Stimulated activated effector memory CD8-positive, alpha-beta T cell treated with anti-CD3 and anti-CD28 coated beads, Interleukin-12 subunit alpha, Interleukin-12 subunit beta, amount 100 ng/mL, for 72 hours (primary cell): ENCODE results near the gene RBM7.

Experiments
- ATAC-seq: fragments of 150-1000 bp; cut with Tn5 transposase; 2 replicates; pipeline ENCODE4 v1.10.0; 2021
- DNase-seq, 2 donors: peaks; one replicate each; pipeline ENCODE4 v3.0.0; 2021 to 2022; ENCODE audit warnings: low spot score in 2 of 2
- H3K27ac Mint-ChIP-seq: one replicate; pipeline ENCODE4 v1.8.0; 2022; ENCODE audit warnings: mild to moderate bottlenecking, mixed read lengths
- H3K36me3 Mint-ChIP-seq: one replicate; pipeline ENCODE4 v1.8.0; 2022; ENCODE audit warnings: mild to moderate bottlenecking, mixed read lengths
- H3K4me1 Mint-ChIP-seq: one replicate; pipeline ENCODE4 v1.8.0; 2022; ENCODE audit warnings: mixed read lengths
- H3K4me3 Mint-ChIP-seq: one replicate; pipeline ENCODE4 v1.8.0; 2022; ENCODE audit warnings: mild to moderate bottlenecking, mixed read lengths
- H3K9me3 Mint-ChIP-seq: one replicate; pipeline ENCODE4 v1.8.0; 2022; ENCODE audit warnings: mixed read lengths

The RBM7 gene

DNA sequence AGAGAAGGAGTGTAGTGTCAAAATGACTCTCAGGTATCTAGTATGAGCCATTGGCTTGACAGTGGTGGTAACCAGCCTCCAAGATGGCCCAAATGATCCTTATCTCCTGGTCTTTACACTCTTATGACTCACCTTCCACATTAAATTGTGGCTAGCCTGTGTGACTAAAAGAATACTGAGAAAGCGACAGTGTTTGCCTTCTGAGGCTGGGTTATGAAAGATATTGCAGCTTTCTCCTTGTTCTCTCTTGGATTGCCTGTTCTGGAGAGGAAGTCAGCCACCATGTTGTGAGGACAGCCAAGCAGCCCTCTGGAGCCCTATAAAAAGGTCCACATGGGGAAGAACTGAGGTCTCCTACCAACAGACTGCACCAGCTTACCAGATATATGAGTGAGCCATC, 16.0 kb upstream of the RBM7 start:
- ATAC-seq: peak; percentile 79
- no peaks in the 10 kb centered on the region for H3K4me1 Mint-ChIP-seq
- H3K27ac Mint-ChIP-seq: no peak overlapping the region
- no peaks in the 10 kb centered on the region for H3K36me3 Mint-ChIP-seq
- no peak for DNase-seq
- no peak overlapping the region for H3K4me3 Mint-ChIP-seq
- no peaks in the 10 kb centered on the region for H3K9me3 Mint-ChIP-seq

- Mint-ChIP-seq H3K9me3 (no peaks in the 10 kb centered on the region), H3K36me3 (no peaks in the 10 kb centered on the region), H3K4me1 (no peaks in the 10 kb centered on the region), H3K4me3 (no peak overlapping the region), H3K27ac (no peak overlapping the region)
- ATAC-seq (no peak), DNase-seq (no peak)
Observed at GRCh38 chr11:114386131-114386530, 14.3 kb upstream of the RBM7 start.

DNA sequence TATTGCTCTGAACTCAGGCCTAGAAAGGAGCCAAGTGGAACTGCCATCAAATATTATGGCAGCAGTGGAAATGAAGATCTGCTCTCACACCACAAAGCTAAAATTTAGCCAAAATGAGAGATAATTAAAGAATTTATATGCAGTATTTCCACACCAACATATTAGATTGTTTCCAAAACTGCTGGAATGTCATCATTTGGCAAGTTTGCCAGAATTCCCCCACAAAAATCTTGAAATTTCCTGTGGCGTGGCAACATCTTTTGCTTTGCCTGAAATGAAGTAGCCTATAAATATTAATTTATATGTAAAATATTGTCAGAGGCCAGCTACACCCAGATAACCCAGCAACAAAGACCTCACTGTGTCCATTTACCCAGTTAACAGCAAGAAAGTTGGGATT, 13.9 kb upstream of the RBM7 start:
- H3K4me3 Mint-ChIP-seq: no peak overlapping the region
- no peaks in the 10 kb centered on the region for H3K9me3 Mint-ChIP-seq
- DNase-seq (no peak), ATAC-seq (no peak)
- H3K4me1 Mint-ChIP-seq: no peaks in the 10 kb centered on the region
- no peaks in the 10 kb centered on the region for H3K36me3 Mint-ChIP-seq
- no peak overlapping the region for H3K27ac Mint-ChIP-seq

GRCh38 chr11:114392735-114393667, 7.5 kb upstream of the RBM7 start:
- DNase-seq (no peak), ATAC-seq (no peak)
- H3K27ac Mint-ChIP-seq: no peak overlapping the region
- H3K4me1 Mint-ChIP-seq: peaks cover 5% of the 10 kb centered on the region
- H3K9me3 Mint-ChIP-seq: no peaks in the 10 kb centered on the region
- H3K4me3 Mint-ChIP-seq: no peak overlapping the region
- H3K36me3 Mint-ChIP-seq: no peaks in the 10 kb centered on the region

- DNase-seq: no peak
- Mint-ChIP-seq H3K9me3 (no peaks in the 10 kb centered on the region), H3K4me3 (no peak overlapping the region), H3K36me3 (peaks cover 9% of the 10 kb centered on the region), H3K4me1 (peaks cover 19% of the 10 kb centered on the region), H3K27ac (no peak overlapping the region)
- no peak for ATAC-seq
Observed at GRCh38 chr11:114395736-114396135, 4.7 kb upstream of the RBM7 start.

DNA sequence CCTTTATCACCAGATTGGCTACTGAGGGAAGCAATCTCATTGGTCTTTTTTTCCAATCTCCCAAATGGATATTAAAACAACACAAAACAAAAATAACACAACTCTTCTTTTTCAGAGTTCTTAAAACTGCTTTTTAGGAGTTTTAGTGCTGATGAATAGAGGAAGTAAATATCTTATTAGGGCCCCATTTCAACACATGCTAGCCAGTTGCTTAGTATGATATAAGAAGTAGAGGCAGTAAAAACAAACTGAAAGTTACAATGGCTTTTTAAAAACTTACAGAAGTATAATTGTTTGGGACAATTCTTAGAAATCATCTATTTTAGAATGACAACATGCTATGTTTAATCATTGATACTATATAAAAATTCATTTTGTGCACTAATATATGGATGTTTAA, 3.5 kb upstream of the RBM7 start:
- Mint-ChIP-seq H3K36me3 (peaks cover 18% of the 10 kb centered on the region), H3K9me3 (no peaks in the 10 kb centered on the region), H3K27ac (no peak overlapping the region), H3K4me3 (no peak overlapping the region), H3K4me1 (peaks cover 19% of the 10 kb centered on the region)
- DNase-seq: no peak
- ATAC-seq: no peak

GRCh38 chr11:114397349-114397982, 3.0 kb upstream of the RBM7 start:
- Mint-ChIP-seq H3K4me1 (peaks cover 19% of the 10 kb centered on the region), H3K9me3 (no peaks in the 10 kb centered on the region), H3K36me3 (peaks cover 24% of the 10 kb centered on the region), H3K27ac (no peak overlapping the region), H3K4me3 (no peak overlapping the region)
- ATAC-seq: no peak
- DNase-seq: no peak

DNA sequence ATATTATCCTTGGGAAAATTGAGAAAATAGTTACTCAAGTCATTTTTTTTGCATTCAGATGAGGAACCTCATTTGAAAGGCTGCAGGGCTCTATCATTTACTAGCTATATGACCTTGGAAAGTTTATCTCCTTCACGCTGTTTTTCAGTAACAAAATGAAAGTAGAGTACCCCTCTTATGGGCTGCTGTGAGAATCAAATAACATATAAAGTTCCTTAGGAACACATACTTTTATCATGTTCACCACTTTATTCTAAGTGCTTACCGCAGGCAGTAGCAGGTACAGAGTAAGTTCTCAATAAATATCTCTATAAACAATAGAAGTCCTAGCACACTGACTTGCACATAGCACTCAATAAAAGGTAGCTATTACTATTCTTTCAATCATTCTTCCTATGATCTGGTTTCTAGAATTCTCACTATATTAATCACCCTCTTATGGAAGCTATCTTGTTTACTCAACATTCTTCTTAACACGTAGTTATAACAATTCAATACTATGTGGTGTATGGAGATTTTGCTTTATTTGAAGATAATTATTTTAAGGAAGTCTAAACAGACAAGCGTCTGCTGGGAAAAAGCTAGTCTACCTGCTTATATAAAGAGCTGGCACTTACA, 2.1 kb upstream of the RBM7 start:
- Mint-ChIP-seq H3K27ac (peak overlapping the region; percentile 99), H3K4me3 (peak overlapping the region; percentile 92), H3K9me3 (no peaks in the 10 kb centered on the region), H3K4me1 (peaks cover 26% of the 10 kb centered on the region), H3K36me3 (peaks cover 33% of the 10 kb centered on the region)
- ATAC-seq: no peak
- DNase-seq: no peak

GRCh38 chr11:114399490-114400215, 813 bp upstream of the RBM7 start:
- Mint-ChIP-seq H3K27ac (peak overlapping the region; percentile 99), H3K36me3 (peaks cover 45% of the 10 kb centered on the region), H3K4me1 (peaks cover 34% of the 10 kb centered on the region), H3K4me3 (peak overlapping the region; percentile 92), H3K9me3 (no peaks in the 10 kb centered on the region)
- DNase-seq (no peak), ATAC-seq (peak; percentile 29)

DNA sequence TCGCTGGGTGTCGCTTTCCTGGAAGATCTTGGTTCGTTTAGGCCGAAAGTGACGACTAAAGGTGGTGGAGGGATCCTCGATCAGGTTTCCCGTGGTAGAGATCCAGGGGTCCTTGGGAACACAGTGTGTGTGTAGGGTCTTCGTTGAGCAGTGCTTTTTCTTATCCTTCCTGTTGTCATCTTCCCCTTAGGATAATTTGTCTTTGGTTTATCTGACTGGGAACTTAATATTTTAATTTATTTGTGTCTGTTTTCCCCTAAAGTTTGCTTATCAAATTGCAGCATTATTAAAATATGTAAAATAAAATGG, 403 bp downstream of the RBM7 start:
- Mint-ChIP-seq H3K4me3 (peak overlapping the region; percentile 92), H3K36me3 (peaks cover 58% of the 10 kb centered on the region), H3K9me3 (no peaks in the 10 kb centered on the region), H3K4me1 (peaks cover 34% of the 10 kb centered on the region), H3K27ac (peak overlapping the region; percentile 99)
- no peak for DNase-seq
- ATAC-seq: no peak

DNA sequence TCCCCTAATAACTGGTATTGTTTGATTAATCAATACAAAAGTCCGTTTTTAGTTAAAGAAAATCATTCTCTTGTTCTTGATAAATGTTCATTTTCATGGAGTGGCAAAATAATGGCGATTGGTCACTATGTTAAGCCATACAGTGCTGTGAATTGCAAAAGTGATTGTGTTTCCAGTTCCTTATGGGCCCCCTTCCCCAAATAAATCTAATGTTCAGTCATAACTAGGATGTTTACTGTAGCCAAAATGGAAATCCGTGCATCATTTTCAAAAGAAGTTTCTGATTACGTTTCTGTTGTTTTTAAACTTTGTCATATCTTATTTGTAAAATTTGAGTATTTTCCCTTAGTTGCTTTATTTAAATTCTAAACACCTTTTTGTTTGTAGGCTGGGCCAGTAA, 845 bp downstream of the RBM7 start:
- DNase-seq: no peak
- Mint-ChIP-seq H3K4me3 (peak overlapping the region; percentile 92), H3K36me3 (peaks cover 62% of the 10 kb centered on the region), H3K9me3 (no peaks in the 10 kb centered on the region), H3K4me1 (peaks cover 34% of the 10 kb centered on the region), H3K27ac (peak overlapping the region; percentile 99)
- ATAC-seq: no peak

- no peak overlapping the region for H3K4me3 Mint-ChIP-seq
- DNase-seq: no peak
- no peaks in the 10 kb centered on the region for H3K4me1 Mint-ChIP-seq
- ATAC-seq: no peak
- H3K9me3 Mint-ChIP-seq: no peaks in the 10 kb centered on the region
- H3K27ac Mint-ChIP-seq: no peak overlapping the region
- peaks cover 42% of the 10 kb centered on the region for H3K36me3 Mint-ChIP-seq
Observed at GRCh38 chr11:114412946-114413345, 12.5 kb downstream of the RBM7 start.

- no peak for ATAC-seq
- no peak for DNase-seq
- H3K4me1 Mint-ChIP-seq: no peaks in the 10 kb centered on the region
- no peak overlapping the region for H3K4me3 Mint-ChIP-seq
- H3K27ac Mint-ChIP-seq: no peak overlapping the region
- H3K9me3 Mint-ChIP-seq: no peaks in the 10 kb centered on the region
- H3K36me3 Mint-ChIP-seq: peaks cover 32% of the 10 kb centered on the region
Observed at GRCh38 chr11:114413958-114414357, 13.5 kb downstream of the RBM7 start.

- no peak for DNase-seq
- no peak for ATAC-seq
Observed at GRCh38 chr11:114416441-114416961, 16.0 kb downstream of the RBM7 start.

GRCh38 chr11:114426280-114426679, 25.8 kb downstream of the RBM7 start:
- Mint-ChIP-seq H3K36me3 (no peaks in the 10 kb centered on the region), H3K9me3 (peaks cover 3% of the 10 kb centered on the region), H3K27ac (no peak overlapping the region), H3K4me3 (no peak overlapping the region), H3K4me1 (no peaks in the 10 kb centered on the region)
- ATAC-seq (no peak), DNase-seq (no peak)

More at GRCh38 chr11:114416441-114416961, 16.0 kb downstream of the RBM7 start:
- Mint-ChIP-seq H3K4me3 (no peak overlapping the region), H3K36me3 (peaks cover 12% of the 10 kb centered on the region), H3K4me1 (no peaks in the 10 kb centered on the region), H3K9me3 (no peaks in the 10 kb centered on the region), H3K27ac (no peak overlapping the region)
